GM13976 (cell line): ENCODE measurements around the gene IFT74.

Experiments used
- DNase-seq: peaks from one replicate; pipeline ENCODE4 v3.0.0; 2012; ENCODE audit warnings: low spot score
- CTCF ChIP-seq: IDR thresholded peaks from 2 replicates; pipeline ENCODE4 v1.5.1; 2012; ENCODE audit warnings: borderline replicate concordance, mild to moderate bottlenecking; ENCODE audit not compliant: insufficient read depth; ENCODE audit errors: extremely low read depth, missing control alignments, control extremely low read depth
- in situ Hi-C: fragments of 300-500 bp; cut with MboI; formaldehyde crosslinking; loops from one replicate; pipeline ENCODE4 v1.12.0; 2022; ENCODE audit warnings: low sequenced_read_pairs, mixed read lengths, inconsistent platforms; ENCODE audit not compliant: unreplicated experiment

IFT74 gene

GRCh38 chr9:26949637-26950069 is 6.6 kb upstream of the IFT74 start:
- no peak for DNase-seq
- TF ChIP-seq CTCF, result no peak
- in situ Hi-C loops, result no loop called here

- in situ Hi-C loops, result no loop called here
Observed at GRCh38 chr9:26950521-26950920, 5.7 kb upstream of the IFT74 start.

GRCh38 chr9:26951794-26952193 is 4.4 kb upstream of the IFT74 start:
- TF ChIP-seq CTCF, result no peak
- no peak for DNase-seq
- in situ Hi-C loops, result no loop called here

More at GRCh38 chr9:26950521-26950920, 5.7 kb upstream of the IFT74 start:
- no peak for DNase-seq
- no peak for TF ChIP-seq CTCF

- DNase-seq, result no peak
- no peak for TF ChIP-seq CTCF
- in situ Hi-C loops, result no loop called here
Observed at GRCh38 chr9:26954050-26954508, 2.1 kb upstream of the IFT74 start.

GRCh38 chr9:26955222-26955903 is 849 bp upstream of the IFT74 start:
- in situ Hi-C loops, result no loop called here
- DNase-seq, result no peak
- no peak for TF ChIP-seq CTCF

- in situ Hi-C loops, result no loop called here
Observed at GRCh38 chr9:26956860-26957233, 635 bp downstream of the IFT74 start.

More at GRCh38 chr9:26956860-26957233, 635 bp downstream of the IFT74 start:
- DNase-seq, result no peak
- TF ChIP-seq CTCF, result no peak
